HepG2 (cell line): ENCODE results near the gene BCL2. TPM values are rescaled to one million over a fixed set of nuclear protein-coding genes. Genes with fewer than 3 reads are reported as not detected.

Source experiments
- ATAC-seq: fragments of 200-7000 bp; cut with Tn5 transposase; 3 replicates; pipeline ENCODE4 v1.9.1; 2020; ENCODE audit warnings: mild to moderate bottlenecking, moderate library complexity
- BruUV-seq: library from RNA; stranded (reverse); fragments of 400-500 nt; replicated peaks from 2 replicates; lab custom pipeline; 2021; lab: Mats Ljungman, UMichigan
- CTCF ChIA-PET: fragments of 300-600 bp; formaldehyde crosslinking; extraction: SDS; loops from one replicate; lab custom pipeline; 2021; ENCODE audit warnings: low total read pairs, inconsistent platforms, low intra/inter-chr PET ratio; lab: Yijun Ruan, JAX
- POLR2A ChIA-PET: fragments of 350-600 bp; sonication (Branson Sonifier 250); formaldehyde crosslinking; loops from one replicate; lab custom pipeline; 2020; ENCODE audit warnings: antibody characterized with exemption, inconsistent platforms; lab: Yijun Ruan, JAX
- DNase-seq: peaks from one replicate; pipeline ENCODE4 v3.0.0-alpha.2; 2015; ENCODE audit warnings: low spot score
- FAIRE-seq: peaks from 3 replicates; lab custom pipeline; 2011; peaks lifted over from hg19 to GRCh38; lab: Jason Lieb, UNC
- H2AFZ ChIP-seq: one replicate; pipeline ENCODE4 v1.6.1; 2011; ENCODE audit warnings: low read length, inconsistent platforms
- H3K27ac ChIP-seq: fragments of 300-600 bp; 3 replicates; pipeline ENCODE4 v1.8.0; 2011; ENCODE audit warnings: mixed run types, mild to moderate bottlenecking, mixed read lengths, low read length, inconsistent platforms; ENCODE audit not compliant: insufficient read depth; ENCODE audit errors: extremely low read length
- H3K27me3 ChIP-seq, 2 experiments: fragments of 200-600 bp in 1 of 2; 2 replicates in 1 of 2; 3 replicates in 1 of 2; pipeline versions ENCODE4 v1.6.0 to v1.8.0; 2011; ENCODE audit warnings: low read length in 2 of 2, mild to moderate bottlenecking in 2 of 2, moderate library complexity in 2 of 2, inconsistent platforms in 1 of 2; ENCODE audit not compliant: insufficient read depth in 2 of 2, control insufficient read depth in 1 of 2
- H3K36me3 ChIP-seq, 2 experiments: fragments of 200-600 bp in 1 of 2; replicated peaks in 1 of 2; 2 replicates in 1 of 2; 3 replicates in 1 of 2; pipeline versions ENCODE4 v1.5.1 to v1.8.0; 2011; ENCODE audit warnings: low read length in 2 of 2, inconsistent platforms in 1 of 2; ENCODE audit not compliant: insufficient read depth in 2 of 2, control insufficient read depth in 1 of 2
- H3K4me1 ChIP-seq: 2 replicates; pipeline ENCODE4 v1.5.1; 2012; ENCODE audit warnings: low read length, inconsistent platforms; ENCODE audit not compliant: insufficient read depth
- H3K4me2 ChIP-seq: 2 replicates; pipeline ENCODE4 v1.6.0; 2011; ENCODE audit warnings: low read depth, low read length, inconsistent platforms
- H3K4me3 ChIP-seq, 3 experiments: fragments of 200-600 bp in 1 of 3; sonication (generic), shearing (Covaris generic) in 1 of 3; replicated peaks in 1 of 3; 2 replicates each; pipeline ENCODE4 v1.5.1; 2011 to 2016; ENCODE audit warnings: low read length in 3 of 3, inconsistent platforms in 2 of 3, low read depth in 2 of 3, mild to moderate bottlenecking in 2 of 3, control low read depth in 1 of 3, mixed read lengths in 1 of 3; ENCODE audit not compliant: insufficient read depth in 1 of 3
- H3K79me2 ChIP-seq: one replicate; pipeline ENCODE4 v1.6.1; 2011; ENCODE audit warnings: low read length, inconsistent platforms; ENCODE audit not compliant: insufficient read depth
- H3K9ac ChIP-seq: 2 replicates; pipeline ENCODE4 v1.6.0; 2011; ENCODE audit warnings: mild to moderate bottlenecking, low read depth, low read length, inconsistent platforms; ENCODE audit not compliant: insufficient read depth
- H3K9me3 ChIP-seq: 2 replicates; pipeline ENCODE4 v1.5.1; 2012; ENCODE audit warnings: mild to moderate bottlenecking, low read length
- H4K20me1 ChIP-seq: 2 replicates; pipeline ENCODE4 v1.6.0; 2011; ENCODE audit warnings: inconsistent platforms, mild to moderate bottlenecking, low read length, moderate library complexity; ENCODE audit not compliant: insufficient read depth
- ESRRA ChIP-seq: sonication (generic); formaldehyde crosslinking; IDR thresholded peaks from 2 replicates; pipeline ENCODE4 v1.5.1; 2020; ENCODE audit warnings: mild to moderate bottlenecking, low read depth, missing genetic modification reagents
- FOXP1 ChIP-seq, 2 experiments: fragments of 450-650 bp in 1 of 2; IDR thresholded peaks; 2 replicates each; pipeline ENCODE4 v1.6.1; 2017 to 2018; ENCODE audit warnings: antibody characterized with exemption in 1 of 2
- HCFC1 ChIP-seq: fragments of 150-350 bp; IDR thresholded peaks from 2 replicates; pipeline ENCODE4 v1.6.1; 2014; ENCODE audit warnings: low read depth, low read length
- JUND ChIP-seq: sonication (generic); formaldehyde crosslinking; IDR thresholded peaks from 2 replicates; pipeline ENCODE4 v1.8.0; 2022; ENCODE audit warnings: mild to moderate bottlenecking, missing genetic modification reagents
- KDM4B ChIP-seq: sonication (generic); formaldehyde crosslinking; IDR thresholded peaks from 2 replicates; pipeline ENCODE4 v1.4.0; 2020; ENCODE audit warnings: missing genetic modification reagents
- RAD51 ChIP-seq: fragments of 450-650 bp; IDR thresholded peaks from 2 replicates; pipeline ENCODE4 v1.6.1; 2016; ENCODE audit warnings: borderline replicate concordance
- ZNF619 ChIP-seq: sonication (generic); formaldehyde crosslinking; IDR thresholded peaks from 2 replicates; pipeline ENCODE4 v1.4.0; 2020; ENCODE audit warnings: mild to moderate bottlenecking, missing genetic modification reagents
- ZSCAN9 ChIP-seq: IDR thresholded peaks from 2 replicates; pipeline ENCODE4 v1.6.1; 2016; ENCODE audit warnings: borderline replicate concordance
- WGBS: methylation state at CpG from one replicate; pipeline ENCODE4 v1.1.6; 2017; ENCODE audit warnings: low lambda C conversion rate; 5-methylcytosine and 5-hydroxymethylcytosine counted together
- in situ Hi-C: cut with HindIII; loops from 2 replicates; pipeline ENCODE4 v1.10.0; 2017; ENCODE audit warnings: low pct_unique_long_range_greater_than_20kb; ENCODE audit not compliant: extremely low pct_ligation_motif_present
- intact Hi-C: fragments of 100-400 bp; cut with micrococcal nuclease; formaldehyde crosslinking; loops from one replicate; pipeline ENCODE4 v1.10.0; 2022; ENCODE audit not compliant: unreplicated experiment
- polyA plus RNA-seq, 8 experiments: library from polyadenylated mRNA; depleted of rRNA in 3 of 8; stranded (reverse) in 7 of 8; unstranded in 1 of 8; fragments of >200 nt; fragmentation: Illumina TruSeq in 4 of 8; extraction: Trizol in 4 of 8; gene quantifications; 2 replicates each; pipeline versions ENCODE4 v1.2.1 to v1.2.3, GENCODE V29; 2011 to 2016; ENCODE audit warnings: low read depth in 4 of 8, missing spikeins in 1 of 8, mixed read lengths in 1 of 8; ENCODE audit not compliant: insufficient read depth in 1 of 8
- total RNA-seq, 5 experiments: library from RNA; depleted of rRNA; stranded (reverse); fragments of >200 nt; fragmentation: Illumina TruSeq; extraction: Trizol; gene quantifications; 2 replicates each; pipeline ENCODE4 v1.2.3, GENCODE V29; 2016; ENCODE audit warnings: low read depth in 1 of 5
- TF ChIP-seq, protein P1 (sequence below): IDR thresholded peaks from 2 replicates; pipeline ENCODE4 v1.6.1; 2016; ENCODE audit warnings: missing compliant biosample characterization, missing genetic modification reagents, borderline replicate concordance
- TF ChIP-seq, protein P2 (sequence below): IDR thresholded peaks from 2 replicates; pipeline ENCODE4 v1.6.1; 2016; ENCODE audit warnings: missing compliant biosample characterization, missing genetic modification reagents, borderline replicate concordance
- TF ChIP-seq, protein P3 (sequence below): IDR thresholded peaks from 2 replicates; pipeline ENCODE4 v1.6.1; 2018; ENCODE audit warnings: missing genetic modification reagents, mild to moderate bottlenecking, missing compliant biosample characterization
- TF ChIP-seq, protein P4 (sequence below), 2 experiments: sonication (generic) in 1 of 2; formaldehyde crosslinking in 1 of 2; IDR thresholded peaks; 2 replicates each; pipeline versions ENCODE4 v1.4.0 to v1.6.1; 2018 to 2020; ENCODE audit warnings: missing genetic modification reagents in 2 of 2, borderline replicate concordance in 1 of 2, low read depth in 1 of 2, mild to moderate bottlenecking in 1 of 2, missing biosample characterization in 1 of 2
- TF ChIP-seq, protein P5 (sequence below): sonication (generic); formaldehyde crosslinking; IDR thresholded peaks from 2 replicates; pipeline ENCODE4 v1.5.0; 2020; ENCODE audit warnings: mild to moderate bottlenecking, missing genetic modification reagents

Gene BCL2
- total and polyA plus RNA-seq, 2 of the 13 experiments (the other 11 are each of a cell fraction or from before 2014, with no cell fraction given), result 0.07 to 0.53 TPM

DNA sequence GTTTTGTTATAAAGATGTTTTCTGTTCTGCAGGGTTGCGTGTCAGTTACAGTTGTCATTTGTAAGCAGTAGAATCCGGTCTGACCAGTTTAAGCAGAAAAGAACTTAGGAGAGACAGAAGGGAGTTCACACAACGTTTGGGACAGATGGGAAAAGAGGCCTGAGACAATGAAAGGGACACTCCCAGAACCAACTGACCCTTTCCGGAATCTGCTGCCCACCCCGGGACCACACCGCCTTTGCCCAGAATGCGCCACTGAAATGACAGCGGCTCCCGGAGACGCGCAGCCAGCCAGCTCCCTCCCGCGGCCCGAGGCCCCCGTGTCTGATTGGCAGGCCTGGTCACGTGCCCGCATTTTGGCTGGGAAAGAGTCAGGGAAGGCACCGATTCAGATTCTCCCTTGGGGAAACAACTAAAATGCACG lies 244.6 kb downstream of the BCL2 start:
- CTCF ChIA-PET, result no interaction called here
- ATAC-seq (peak; percentile 95), DNase-seq (peak; percentile 12), FAIRE-seq (no peak)
- Histone ChIP-seq H3K9me3 (no peaks in the 10 kb centered on the region), H3K9ac (peak overlapping the region; percentile 39; the same call in 1 of the 2 replicates), H3K27me3 (0 out of 5 replicates have a peak, but pooled peaks cover 0 to 2% of the 10 kb centered on the region in 2 experiments), H3K4me1 (peaks cover 14% of the 10 kb centered on the region; the same call in 1 of the 2 replicates), H3K36me3 (no peaks in the 10 kb centered on the region), H3K27ac (no peak overlapping the region), H3K79me2 (no peaks in the 10 kb centered on the region), H3K4me2 (peak overlapping the region; percentile 83), H4K20me1 (no peaks in the 10 kb centered on the region), H2AFZ (peak overlapping the region; percentile 86), H3K4me3 (peak overlapping the region in 2 of 3 experiments; percentile 45 to 59; a peak in 3 of 6 replicates)
- WGBS, result 1% methylated on average over 18 of the region's 19 CpGs
- in situ Hi-C loops, result no loop called here
- intact Hi-C loops, result loop anchor here (5.0 kb wide), 1 partner anchor 58 kb away; no protein-coding TSS in a partner anchor
- BruUV-seq, result no TSS peak
- POLR2A ChIA-PET, result no interaction called here
- TF ChIP-seq HCFC1, result no peak
- TF ChIP-seq JUND (CRISPR knock-in tag), result no peak
- TF ChIP-seq, protein P1, sequence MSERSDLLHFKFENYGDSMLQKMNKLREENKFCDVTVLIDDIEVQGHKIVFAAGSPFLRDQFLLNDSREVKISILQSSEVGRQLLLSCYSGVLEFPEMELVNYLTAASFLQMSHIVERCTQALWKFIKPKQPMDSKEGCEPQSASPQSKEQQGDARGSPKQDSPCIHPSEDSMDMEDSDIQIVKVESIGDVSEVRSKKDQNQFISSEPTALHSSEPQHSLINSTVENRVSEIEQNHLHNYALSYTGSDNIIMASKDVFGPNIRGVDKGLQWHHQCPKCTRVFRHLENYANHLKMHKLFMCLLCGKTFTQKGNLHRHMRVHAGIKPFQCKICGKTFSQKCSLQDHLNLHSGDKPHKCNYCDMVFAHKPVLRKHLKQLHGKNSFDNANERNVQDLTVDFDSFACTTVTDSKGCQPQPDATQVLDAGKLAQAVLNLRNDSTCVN (CRISPR knock-in tag), result no peak
- TF ChIP-seq KDM4B (CRISPR knock-in tag), result no peak
- TF ChIP-seq ESRRA (CRISPR knock-in tag), result no peak
- no peak for TF ChIP-seq ZSCAN9 (CRISPR knock-in tag)
- TF ChIP-seq, protein P2, sequence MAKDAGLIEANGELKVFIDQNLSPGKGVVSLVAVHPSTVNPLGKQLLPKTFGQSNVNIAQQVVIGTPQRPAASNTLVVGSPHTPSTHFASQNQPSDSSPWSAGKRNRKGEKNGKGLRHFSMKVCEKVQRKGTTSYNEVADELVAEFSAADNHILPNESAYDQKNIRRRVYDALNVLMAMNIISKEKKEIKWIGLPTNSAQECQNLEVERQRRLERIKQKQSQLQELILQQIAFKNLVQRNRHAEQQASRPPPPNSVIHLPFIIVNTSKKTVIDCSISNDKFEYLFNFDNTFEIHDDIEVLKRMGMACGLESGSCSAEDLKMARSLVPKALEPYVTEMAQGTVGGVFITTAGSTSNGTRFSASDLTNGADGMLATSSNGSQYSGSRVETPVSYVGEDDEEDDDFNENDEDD (CRISPR knock-in tag), result peak; percentile 47; the same call in 1 of the 2 replicates
- TF ChIP-seq, protein P3, sequence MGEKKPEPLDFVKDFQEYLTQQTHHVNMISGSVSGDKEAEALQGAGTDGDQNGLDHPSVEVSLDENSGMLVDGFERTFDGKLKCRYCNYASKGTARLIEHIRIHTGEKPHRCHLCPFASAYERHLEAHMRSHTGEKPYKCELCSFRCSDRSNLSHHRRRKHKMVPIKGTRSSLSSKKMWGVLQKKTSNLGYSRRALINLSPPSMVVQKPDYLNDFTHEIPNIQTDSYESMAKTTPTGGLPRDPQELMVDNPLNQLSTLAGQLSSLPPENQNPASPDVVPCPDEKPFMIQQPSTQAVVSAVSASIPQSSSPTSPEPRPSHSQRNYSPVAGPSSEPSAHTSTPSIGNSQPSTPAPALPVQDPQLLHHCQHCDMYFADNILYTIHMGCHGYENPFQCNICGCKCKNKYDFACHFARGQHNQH (CRISPR knock-in tag), result no peak
- peak; percentile 49; the same call in 1 of the 2 replicates for TF ChIP-seq RAD51
- TF ChIP-seq, protein P4, sequence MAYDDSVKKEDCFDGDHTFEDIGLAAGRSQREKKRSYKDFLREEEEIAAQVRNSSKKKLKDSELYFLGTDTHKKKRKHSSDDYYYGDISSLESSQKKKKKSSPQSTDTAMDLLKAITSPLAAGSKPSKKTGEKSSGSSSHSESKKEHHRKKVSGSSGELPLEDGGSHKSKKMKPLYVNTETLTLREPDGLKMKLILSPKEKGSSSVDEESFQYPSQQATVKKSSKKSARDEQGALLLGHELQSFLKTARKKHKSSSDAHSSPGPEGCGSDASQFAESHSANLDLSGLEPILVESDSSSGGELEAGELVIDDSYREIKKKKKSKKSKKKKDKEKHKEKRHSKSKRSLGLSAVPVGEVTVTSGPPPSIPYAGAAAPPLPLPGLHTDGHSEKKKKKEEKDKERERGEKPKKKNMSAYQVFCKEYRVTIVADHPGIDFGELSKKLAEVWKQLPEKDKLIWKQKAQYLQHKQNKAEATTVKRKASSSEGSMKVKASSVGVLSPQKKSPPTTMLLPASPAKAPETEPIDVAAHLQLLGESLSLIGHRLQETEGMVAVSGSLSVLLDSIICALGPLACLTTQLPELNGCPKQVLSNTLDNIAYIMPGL (CRISPR knock-in tag; IDR thresholded peaks at IDR 0.05; ENCODE audit: borderline replicate concordance in 1 of 2, low read depth in 1 of 2), result no peak
- TF ChIP-seq ZNF619 (CRISPR knock-in tag), result no peak
- TF ChIP-seq, protein P5, sequence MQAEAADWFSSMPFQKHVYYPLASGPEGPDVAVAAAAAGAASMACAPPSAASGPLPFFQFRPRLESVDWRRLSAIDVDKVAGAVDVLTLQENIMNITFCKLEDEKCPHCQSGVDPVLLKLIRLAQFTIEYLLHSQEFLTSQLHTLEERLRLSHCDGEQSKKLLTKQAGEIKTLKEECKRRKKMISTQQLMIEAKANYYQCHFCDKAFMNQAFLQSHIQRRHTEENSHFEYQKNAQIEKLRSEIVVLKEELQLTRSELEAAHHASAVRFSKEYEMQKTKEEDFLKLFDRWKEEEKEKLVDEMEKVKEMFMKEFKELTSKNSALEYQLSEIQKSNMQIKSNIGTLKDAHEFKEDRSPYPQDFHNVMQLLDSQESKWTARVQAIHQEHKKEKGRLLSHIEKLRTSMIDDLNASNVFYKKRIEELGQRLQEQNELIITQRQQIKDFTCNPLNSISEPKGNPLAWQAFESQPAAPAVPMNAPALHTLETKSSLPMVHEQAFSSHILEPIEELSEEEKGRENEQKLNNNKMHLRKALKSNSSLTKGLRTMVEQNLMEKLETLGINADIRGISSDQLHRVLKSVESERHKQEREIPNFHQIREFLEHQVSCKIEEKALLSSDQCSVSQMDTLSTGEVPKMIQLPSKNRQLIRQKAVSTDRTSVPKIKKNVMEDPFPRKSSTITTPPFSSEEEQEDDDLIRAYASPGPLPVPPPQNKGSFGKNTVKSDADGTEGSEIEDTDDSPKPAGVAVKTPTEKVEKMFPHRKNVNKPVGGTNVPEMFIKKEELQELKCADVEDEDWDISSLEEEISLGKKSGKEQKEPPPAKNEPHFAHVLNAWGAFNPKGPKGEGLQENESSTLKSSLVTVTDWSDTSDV (CRISPR knock-in tag), result no peak
- TF ChIP-seq FOXP1 (IDR thresholded peaks at IDR 0.05), result no peak
- TF ChIP-seq FOXP1 (CRISPR knock-in tag; IDR thresholded peaks at IDR 0.05), result no peak
